Measurements from ENCODE around the gene PRR5L.
"Not testable (repeated sequence)": the region's sequence is repeated elsewhere in the genome, so short reads cannot be mapped to it uniquely, and the experiment has no call there.

Gene PRR5L

GRCh38 chr11:36467916-36468315 lies 171.8 kb downstream of the PRR5L start:
- Mint-ChIP-seq H3K27ac (no peak overlapping the region), H3K4me1 (peaks cover 5% of the 10 kb centered on the region)

GRCh38 chr11:36469063-36469462 lies 173.0 kb downstream of the PRR5L start:
- H3K27me3 Mint-ChIP-seq, result peaks cover 2% of the 10 kb centered on the region
- no peak for ATAC-seq
- DNase-seq, result no peak
- H3K4me1 Mint-ChIP-seq, result peaks cover 5% of the 10 kb centered on the region
- H3K4me3 Mint-ChIP-seq, result no peak overlapping the region
- H3K27ac Mint-ChIP-seq, result no peak overlapping the region
- H3K9me3 Mint-ChIP-seq, result no peaks in the 10 kb centered on the region

More at GRCh38 chr11:36467916-36468315, 171.8 kb downstream of the PRR5L start:
- DNase-seq (no peak), ATAC-seq (no peak)
- Mint-ChIP-seq H3K4me3 (no peak overlapping the region), H3K9me3 (no peaks in the 10 kb centered on the region), H3K27me3 (peaks cover 13% of the 10 kb centered on the region)

GRCh38 chr11:36469881-36470802 lies 174.1 kb downstream of the PRR5L start:
- H3K27me3 Mint-ChIP-seq, result no peaks in the 10 kb centered on the region
- DNase-seq (no peak), ATAC-seq (no peak)
- H3K4me3 Mint-ChIP-seq, result no peak overlapping the region
- no peaks in the 10 kb centered on the region for H3K9me3 Mint-ChIP-seq
- H3K4me1 Mint-ChIP-seq, result peaks cover 5% of the 10 kb centered on the region
- H3K27ac Mint-ChIP-seq, result no peak overlapping the region

GRCh38 chr11:36471577-36471976 lies 175.5 kb downstream of the PRR5L start:
- Mint-ChIP-seq H3K4me1 (no peaks in the 10 kb centered on the region), H3K4me3 (no peak overlapping the region), H3K27ac (no peak overlapping the region), H3K9me3 (no peaks in the 10 kb centered on the region), H3K27me3 (no peaks in the 10 kb centered on the region)
- DNase-seq (no peak), ATAC-seq (no peak)

GRCh38 chr11:36475192-36475591 lies 179.1 kb downstream of the PRR5L start:
- DNase-seq, result no peak
- no peaks in the 10 kb centered on the region for H3K4me1 Mint-ChIP-seq
- no peak overlapping the region for H3K27ac Mint-ChIP-seq
- no peak overlapping the region for H3K4me3 Mint-ChIP-seq
- ATAC-seq, result no peak
- no peaks in the 10 kb centered on the region for H3K27me3 Mint-ChIP-seq
- H3K9me3 Mint-ChIP-seq, result no peaks in the 10 kb centered on the region

- no peak overlapping the region for H3K27ac Mint-ChIP-seq
- DNase-seq (peak in 1 of 2 donors; percentile 23), ATAC-seq (no peak)
- H3K27me3 Mint-ChIP-seq, result no peaks in the 10 kb centered on the region
- H3K9me3 Mint-ChIP-seq, result no peaks in the 10 kb centered on the region
- no peak overlapping the region for H3K4me3 Mint-ChIP-seq
- H3K4me1 Mint-ChIP-seq, result peaks cover 2% of the 10 kb centered on the region
These were observed 182.7 kb downstream of the PRR5L start for GRCh38 chr11:36478700-36479329.

- ATAC-seq, result no peak
- no peak overlapping the region for H3K4me3 Mint-ChIP-seq
- no peak overlapping the region for H3K27ac Mint-ChIP-seq
- no peak for DNase-seq
- no peaks in the 10 kb centered on the region for H3K9me3 Mint-ChIP-seq
- H3K4me1 Mint-ChIP-seq, result peaks cover 6% of the 10 kb centered on the region
- no peaks in the 10 kb centered on the region for H3K27me3 Mint-ChIP-seq
These were observed 184.7 kb downstream of the PRR5L start for GRCh38 chr11:36480833-36481232.

- H3K9me3 Mint-ChIP-seq, DNase-seq, H3K27me3 Mint-ChIP-seq, ATAC-seq, H3K27ac Mint-ChIP-seq, H3K4me3 Mint-ChIP-seq: not testable (repeated sequence)
- peaks cover 15% of the 10 kb centered on the region for H3K4me1 Mint-ChIP-seq
These were observed 187.0 kb downstream of the PRR5L start for GRCh38 chr11:36483042-36483441.

GRCh38 chr11:36485298-36486002 lies 189.4 kb downstream of the PRR5L start:
- no peaks in the 10 kb centered on the region for H3K9me3 Mint-ChIP-seq
- no peak overlapping the region for H3K4me3 Mint-ChIP-seq
- H3K27me3 Mint-ChIP-seq, result no peaks in the 10 kb centered on the region
- no peak overlapping the region for H3K27ac Mint-ChIP-seq
- no peak for ATAC-seq
- DNase-seq, result no peak
- peaks cover 26% of the 10 kb centered on the region for H3K4me1 Mint-ChIP-seq

GRCh38 chr11:36487619-36488018 lies 191.5 kb downstream of the PRR5L start:
- Mint-ChIP-seq H3K4me1 (peaks cover 33% of the 10 kb centered on the region), H3K9me3 (no peaks in the 10 kb centered on the region), H3K4me3 (no peak overlapping the region), H3K27ac (no peak overlapping the region), H3K27me3 (no peaks in the 10 kb centered on the region)
- ATAC-seq (no peak), DNase-seq (no peak)

- peak overlapping the region in 1 of 2 donors; percentile 54 for H3K4me3 Mint-ChIP-seq
- peak overlapping the region in 1 of 2 donors; percentile 19 for H3K27ac Mint-ChIP-seq
- ATAC-seq (peak; percentile 39), DNase-seq (no peak)
- no peaks in the 10 kb centered on the region for H3K27me3 Mint-ChIP-seq
- no peaks in the 10 kb centered on the region for H3K9me3 Mint-ChIP-seq
- H3K4me1 Mint-ChIP-seq, result peaks cover 36% of the 10 kb centered on the region
These were observed 192.0 kb downstream of the PRR5L start for GRCh38 chr11:36488096-36488495.

GRCh38 chr11:36490026-36490806 lies 194.1 kb downstream of the PRR5L start:
- Mint-ChIP-seq H3K27ac (no peak overlapping the region), H3K9me3 (no peaks in the 10 kb centered on the region), H3K4me3 (no peak overlapping the region), H3K4me1 (peaks cover 30% of the 10 kb centered on the region), H3K27me3 (no peaks in the 10 kb centered on the region)
- DNase-seq (no peak), ATAC-seq (no peak)

GRCh38 chr11:36492724-36493304 lies 196.7 kb downstream of the PRR5L start:
- Mint-ChIP-seq H3K4me1 (peaks cover 24% of the 10 kb centered on the region), H3K9me3 (no peaks in the 10 kb centered on the region), H3K4me3 (no peak overlapping the region), H3K27ac (peak overlapping the region in 1 of 2 donors; percentile 54), H3K27me3 (no peaks in the 10 kb centered on the region)
- DNase-seq (peak; percentile 17 to 26), ATAC-seq (no peak)

GRCh38 chr11:36493332-36493731 lies 197.2 kb downstream of the PRR5L start:
- DNase-seq (no peak), ATAC-seq (no peak)
- Mint-ChIP-seq H3K27me3 (no peaks in the 10 kb centered on the region), H3K4me3 (no peak overlapping the region), H3K27ac (no peak overlapping the region), H3K9me3 (no peaks in the 10 kb centered on the region), H3K4me1 (peaks cover 18% of the 10 kb centered on the region)

GRCh38 chr11:36498721-36499120 lies 202.6 kb downstream of the PRR5L start:
- peaks cover 28% of the 10 kb centered on the region for H3K4me1 Mint-ChIP-seq
- DNase-seq (no peak), ATAC-seq (no peak)
- no peaks in the 10 kb centered on the region for H3K27me3 Mint-ChIP-seq
- H3K9me3 Mint-ChIP-seq, result no peaks in the 10 kb centered on the region
- H3K4me3 Mint-ChIP-seq, result no peak overlapping the region
- no peak overlapping the region for H3K27ac Mint-ChIP-seq

Measured in stimulated activated naive CD8-positive, alpha-beta T cell treated with anti-CD3 and anti-CD28 coated beads, Interleukin-15, amount 100 ng/mL, for 72 hours (primary cell).